Mononuclear cell (primary cell): ENCODE data around the gene KCMF1. TPM values are rescaled to one million over a fixed set of nuclear protein-coding genes. Genes with fewer than 3 reads are reported as not detected.

Source experiments
- H3K27me3 ChIP-seq: 2 replicates; pipeline ENCODE4 v1.6.0; 2011; ENCODE audit warnings: low read length, control low read depth; ENCODE audit not compliant: insufficient read depth
- H3K4me1 ChIP-seq: 2 replicates; pipeline ENCODE4 v1.5.1; 2011; ENCODE audit warnings: mild to moderate bottlenecking, low read length, control low read depth; ENCODE audit not compliant: insufficient read depth
- H3K4me3 ChIP-seq: 2 replicates; pipeline ENCODE4 v1.5.1; 2011; ENCODE audit warnings: mild to moderate bottlenecking, low read length, moderate library complexity
- H3K9me3 ChIP-seq: 2 replicates; pipeline ENCODE4 v1.5.1; 2011; ENCODE audit warnings: low read depth, mild to moderate bottlenecking, control low read depth, low read length
- total RNA-seq: library from RNA; depleted of rRNA; stranded (reverse); fragments of >200 nt; gene quantifications from one replicate; pipeline ENCODE4 v1.2.3, GENCODE V29; 2012

KCMF1 gene
- 78.8 TPM for total RNA-seq

GRCh38 chr2:84970868-84971509 is at the start of gene KCMF1:
TSS of gene KCMF1 (plus strand) at chr2:84971161. CDS start at chr2:84971452, 291 bp downstream.
- Histone ChIP-seq H3K27me3 (no peaks in the 10 kb centered on the region), H3K4me1 (peaks cover 60% of the 10 kb centered on the region), H3K4me3 (peak within 1 kb of the TSS; percentile 83), H3K9me3 (no peaks in the 10 kb centered on the region)

- H3K4me3 ChIP-seq: no peak overlapping the region
- H3K4me1 ChIP-seq: peaks cover 63% of the 10 kb centered on the region
- H3K27me3 ChIP-seq: no peaks in the 10 kb centered on the region
- H3K9me3 ChIP-seq: no peaks in the 10 kb centered on the region
Observed at GRCh38 chr2:84923009-84923408, 48.0 kb upstream of the KCMF1 start.

- Histone ChIP-seq H3K9me3 (no peaks in the 10 kb centered on the region), H3K4me3 (no peak overlapping the region), H3K27me3 (no peaks in the 10 kb centered on the region), H3K4me1 (peaks cover 50% of the 10 kb centered on the region)
Observed at GRCh38 chr2:84924173-84925106, 46.5 kb upstream of the KCMF1 start.

GRCh38 chr2:84925336-84925723 is 45.6 kb upstream of the KCMF1 start:
- H3K27me3 ChIP-seq: no peaks in the 10 kb centered on the region
- no peaks in the 10 kb centered on the region for H3K9me3 ChIP-seq
- peaks cover 41% of the 10 kb centered on the region for H3K4me1 ChIP-seq
- no peak overlapping the region for H3K4me3 ChIP-seq

- Histone ChIP-seq H3K4me3 (peak overlapping the region; percentile 37), H3K4me1 (peaks cover 37% of the 10 kb centered on the region), H3K9me3 (no peaks in the 10 kb centered on the region), H3K27me3 (no peaks in the 10 kb centered on the region)
Observed at GRCh38 chr2:84925724-84926376, 45.1 kb upstream of the KCMF1 start.

GRCh38 chr2:84927275-84927627 is 43.7 kb upstream of the KCMF1 start:
- Histone ChIP-seq H3K27me3 (no peaks in the 10 kb centered on the region), H3K9me3 (no peaks in the 10 kb centered on the region), H3K4me3 (no peak overlapping the region), H3K4me1 (peaks cover 37% of the 10 kb centered on the region)

- no peaks in the 10 kb centered on the region for H3K27me3 ChIP-seq
- peaks cover 7% of the 10 kb centered on the region for H3K4me1 ChIP-seq
- H3K9me3 ChIP-seq: no peaks in the 10 kb centered on the region
- H3K4me3 ChIP-seq: no peak overlapping the region
Observed at GRCh38 chr2:84931384-84931821, 39.6 kb upstream of the KCMF1 start.

- no peak overlapping the region for H3K4me3 ChIP-seq
- peaks cover 53% of the 10 kb centered on the region for H3K4me1 ChIP-seq
- H3K9me3 ChIP-seq: no peaks in the 10 kb centered on the region
- H3K27me3 ChIP-seq: no peaks in the 10 kb centered on the region
Observed at GRCh38 chr2:84938194-84938879, 32.6 kb upstream of the KCMF1 start.

- peak overlapping the region; percentile 0 for H3K4me3 ChIP-seq
- H3K4me1 ChIP-seq: peaks cover 54% of the 10 kb centered on the region
- no peaks in the 10 kb centered on the region for H3K27me3 ChIP-seq
- no peaks in the 10 kb centered on the region for H3K9me3 ChIP-seq
Observed at GRCh38 chr2:84939426-84940087, 31.4 kb upstream of the KCMF1 start.

GRCh38 chr2:84940088-84940470 is 30.9 kb upstream of the KCMF1 start:
- peaks cover 56% of the 10 kb centered on the region for H3K4me1 ChIP-seq
- no peaks in the 10 kb centered on the region for H3K27me3 ChIP-seq
- no peak overlapping the region for H3K4me3 ChIP-seq
- H3K9me3 ChIP-seq: no peaks in the 10 kb centered on the region

GRCh38 chr2:84940831-84941412 is 30.0 kb upstream of the KCMF1 start:
- no peaks in the 10 kb centered on the region for H3K9me3 ChIP-seq
- peaks cover 64% of the 10 kb centered on the region for H3K4me1 ChIP-seq
- H3K4me3 ChIP-seq: no peak overlapping the region
- no peaks in the 10 kb centered on the region for H3K27me3 ChIP-seq

- H3K4me1 ChIP-seq: peaks cover 75% of the 10 kb centered on the region
- no peak overlapping the region for H3K4me3 ChIP-seq
- H3K9me3 ChIP-seq: no peaks in the 10 kb centered on the region
- no peaks in the 10 kb centered on the region for H3K27me3 ChIP-seq
Observed at GRCh38 chr2:84942166-84942565, 28.8 kb upstream of the KCMF1 start.

- Histone ChIP-seq H3K9me3 (no peaks in the 10 kb centered on the region), H3K4me1 (peaks cover 74% of the 10 kb centered on the region), H3K4me3 (no peak overlapping the region), H3K27me3 (no peaks in the 10 kb centered on the region)
Observed at GRCh38 chr2:84942964-84943421, 28.0 kb upstream of the KCMF1 start.

- peaks cover 60% of the 10 kb centered on the region for H3K4me1 ChIP-seq
- no peak overlapping the region for H3K4me3 ChIP-seq
- no peaks in the 10 kb centered on the region for H3K9me3 ChIP-seq
- H3K27me3 ChIP-seq: no peaks in the 10 kb centered on the region
Observed at GRCh38 chr2:84944295-84944909, 26.6 kb upstream of the KCMF1 start.
